HG03103 (cell line): ENCODE data around the gene ALG14.
A peak's percentile ranks its signal among the peaks of the same experiment; 100 is the strongest.
"Not testable (repeated sequence)": the region's sequence is repeated elsewhere in the genome, so short reads cannot be mapped to it uniquely, and the experiment has no call there.

Experiments used
- ATAC-seq: cut with Tn5 transposase; IDR thresholded peaks from one replicate; pipeline ENCODE4 v1.9.1; 2021; ENCODE audit warnings: low read depth; ENCODE audit not compliant: unreplicated experiment

Gene ALG14, protein sequence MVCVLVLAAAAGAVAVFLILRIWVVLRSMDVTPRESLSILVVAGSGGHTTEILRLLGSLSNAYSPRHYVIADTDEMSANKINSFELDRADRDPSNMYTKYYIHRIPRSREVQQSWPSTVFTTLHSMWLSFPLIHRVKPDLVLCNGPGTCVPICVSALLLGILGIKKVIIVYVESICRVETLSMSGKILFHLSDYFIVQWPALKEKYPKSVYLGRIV

DNA sequence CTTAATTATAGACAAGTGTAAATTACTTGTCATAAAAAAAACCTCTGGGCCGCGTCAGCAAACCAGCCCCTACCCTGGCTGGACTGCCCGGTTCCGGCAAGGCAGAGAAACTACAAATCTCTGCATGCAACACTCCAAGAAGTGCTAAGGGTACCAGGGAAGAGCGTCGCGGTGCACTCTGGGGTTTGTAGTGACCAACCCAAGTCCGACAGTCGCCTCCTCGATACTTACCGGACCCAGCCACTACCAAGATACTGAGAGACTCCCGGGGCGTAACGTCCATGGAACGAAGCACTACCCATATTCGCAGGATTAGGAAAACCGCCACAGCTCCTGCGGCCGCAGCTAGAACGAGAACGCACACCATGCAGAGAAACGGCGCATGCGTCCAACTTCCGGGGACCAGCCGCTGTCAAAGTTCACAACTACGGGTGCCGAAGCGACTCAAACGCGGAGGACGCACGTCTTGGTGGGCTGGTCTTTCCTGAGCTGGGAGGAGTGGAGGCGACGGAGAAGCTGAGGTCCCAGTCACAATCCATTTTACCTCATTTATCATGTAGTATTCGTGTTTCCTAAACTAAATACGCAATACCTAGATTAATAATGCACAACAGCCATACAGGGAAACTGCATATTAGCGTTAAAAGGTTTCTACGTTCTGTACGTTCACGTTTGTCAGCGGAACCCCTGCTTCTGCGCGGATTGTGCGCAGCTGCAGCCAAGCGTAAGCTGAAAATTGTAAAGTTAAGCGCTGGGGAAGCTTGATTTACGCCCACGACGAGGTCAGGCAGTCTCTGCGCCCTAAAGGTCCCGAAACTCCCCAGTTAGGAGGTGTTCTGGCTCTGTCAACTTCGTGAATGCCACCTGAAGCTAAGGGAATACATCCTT, at the start of gene ALG14:
Gene ALG14 (minus strand): TSS at position 420 of the 888 bp plus-strand sequence. CDS start 53 bp downstream, at position 367.
- ATAC-seq = peak; percentile 94

DNA sequence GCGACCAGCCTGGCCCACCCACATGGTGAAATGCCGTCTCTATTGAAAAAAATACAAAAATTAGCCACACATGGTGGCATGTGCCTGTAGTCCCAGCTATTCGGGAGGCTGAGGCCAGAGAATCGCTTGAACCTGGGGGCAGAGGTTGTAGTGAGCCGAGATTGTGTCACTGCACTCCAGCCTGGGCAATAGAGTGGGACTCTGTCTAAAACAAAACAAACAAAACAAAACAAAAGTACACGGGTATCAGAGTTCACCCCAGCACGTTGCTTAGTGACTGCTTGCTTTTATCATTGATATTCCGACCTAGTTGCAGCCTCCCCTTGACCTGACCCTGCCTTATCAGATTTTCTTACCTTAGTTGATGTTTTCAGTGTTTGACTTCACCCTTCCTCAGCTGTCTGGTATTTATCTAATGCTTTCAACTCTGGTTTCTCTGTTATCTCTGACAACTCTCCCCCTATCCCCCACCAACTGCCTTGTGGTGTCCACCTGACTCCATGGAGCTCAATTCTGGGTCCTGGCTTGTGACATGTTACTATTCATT, 49.5 kb upstream of the ALG14 start:
- no peak for ATAC-seq

DNA sequence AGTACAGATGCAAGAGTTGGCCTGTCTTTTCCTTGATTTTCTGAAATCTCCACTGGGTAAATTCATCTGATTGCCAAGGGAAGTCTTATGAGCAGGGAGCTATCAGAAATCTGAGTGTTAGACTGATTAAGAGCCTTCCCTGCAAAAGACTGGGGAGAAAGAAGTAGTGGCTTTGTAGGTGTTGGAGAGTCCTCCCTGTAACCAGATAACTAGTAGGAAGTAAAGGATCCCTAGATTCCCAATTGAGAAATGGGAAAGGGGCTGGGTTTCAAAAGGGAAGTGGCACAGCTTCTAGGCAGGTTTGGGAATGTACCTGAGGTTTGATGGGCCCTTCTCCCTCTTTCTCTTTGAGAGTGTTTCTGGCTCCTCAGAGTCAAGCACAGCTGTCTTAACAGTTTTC, 46.5 kb upstream of the ALG14 start:
- no peak for ATAC-seq

DNA sequence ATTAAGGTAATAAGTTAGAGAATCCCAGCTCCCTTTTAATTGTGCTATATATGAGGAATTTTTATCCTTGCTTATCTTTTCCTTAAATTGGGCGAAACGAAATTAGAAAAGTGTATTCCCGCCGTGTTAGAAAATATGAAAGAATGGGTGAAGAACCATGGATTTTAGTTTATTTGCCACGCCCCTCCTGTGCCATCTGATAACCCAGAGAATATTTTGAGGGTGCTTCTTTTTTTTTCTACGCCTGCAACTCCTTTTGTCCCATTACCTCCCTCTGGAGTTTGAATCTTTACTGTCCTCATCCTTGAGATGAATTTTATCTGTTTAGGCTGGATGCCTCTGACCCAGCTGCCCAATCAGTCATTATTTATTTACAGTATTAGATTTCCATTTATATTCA, 46.0 kb upstream of the ALG14 start:
- no peak for ATAC-seq

DNA sequence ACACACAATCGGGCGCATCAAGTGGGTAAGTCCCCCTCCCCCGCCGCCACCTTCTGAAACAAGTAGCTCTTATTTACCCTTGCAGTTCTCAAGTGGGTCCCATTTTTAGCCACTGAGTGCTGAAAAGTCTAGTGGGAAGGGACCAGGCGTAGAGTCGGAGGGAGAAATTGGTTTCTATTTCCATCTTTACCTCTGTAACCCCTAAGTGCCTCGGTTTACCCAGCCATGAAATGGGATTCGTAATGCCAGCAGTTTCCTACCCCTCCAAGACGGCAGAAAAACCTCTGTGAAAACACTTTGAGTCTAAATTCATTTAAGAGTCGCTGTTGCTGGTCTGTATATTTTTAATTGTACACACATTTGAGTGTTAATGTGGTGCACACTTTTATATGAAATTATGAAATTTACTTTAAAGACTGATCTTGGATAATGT, 45.3 kb upstream of the ALG14 start:
- no peak for ATAC-seq

- ATAC-seq = peak; percentile 44
Observed at GRCh38 chr1:95117207-95118066, 44.7 kb upstream of the ALG14 start, which contains the start of gene TLCD4. TSS of gene TLCD4 (plus strand) at chr1:95117355. CDS start at chr1:95143902, 26,547 bp downstream.

GRCh38 chr1:95116580-95117206, 43.9 kb upstream of the ALG14 start:
- peak; percentile 62 for ATAC-seq

DNA sequence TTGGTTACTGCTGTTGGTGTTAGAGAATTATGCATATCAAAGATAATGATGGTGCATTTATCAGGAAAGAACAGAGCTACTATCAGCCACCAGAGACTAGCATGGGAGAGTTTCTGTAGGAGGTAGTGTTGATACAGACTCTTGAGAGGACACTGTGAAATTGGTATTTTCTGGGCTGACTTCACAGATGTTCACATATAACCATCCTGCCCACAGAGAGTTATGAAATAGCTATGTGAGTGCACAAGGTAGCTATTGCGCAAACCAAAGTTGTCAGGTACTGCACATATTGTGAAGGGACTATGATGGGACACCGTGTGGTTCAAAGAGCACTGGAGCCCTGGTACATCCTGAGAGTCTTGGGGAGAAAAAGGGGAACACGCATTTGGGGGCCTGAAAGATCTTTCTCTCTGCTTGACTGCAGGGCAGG, 43.0 kb upstream of the ALG14 start:
- no peak for ATAC-seq

GRCh38 chr1:95113684-95114083, 40.9 kb upstream of the ALG14 start:
- no peak for ATAC-seq

- ATAC-seq = no peak
Observed at GRCh38 chr1:95111014-95111413, 38.3 kb upstream of the ALG14 start.

- no peak for ATAC-seq
Observed at GRCh38 chr1:95108792-95109191, 36.0 kb upstream of the ALG14 start.

- ATAC-seq = no peak
Observed at GRCh38 chr1:95098196-95098595, 25.4 kb upstream of the ALG14 start.

DNA sequence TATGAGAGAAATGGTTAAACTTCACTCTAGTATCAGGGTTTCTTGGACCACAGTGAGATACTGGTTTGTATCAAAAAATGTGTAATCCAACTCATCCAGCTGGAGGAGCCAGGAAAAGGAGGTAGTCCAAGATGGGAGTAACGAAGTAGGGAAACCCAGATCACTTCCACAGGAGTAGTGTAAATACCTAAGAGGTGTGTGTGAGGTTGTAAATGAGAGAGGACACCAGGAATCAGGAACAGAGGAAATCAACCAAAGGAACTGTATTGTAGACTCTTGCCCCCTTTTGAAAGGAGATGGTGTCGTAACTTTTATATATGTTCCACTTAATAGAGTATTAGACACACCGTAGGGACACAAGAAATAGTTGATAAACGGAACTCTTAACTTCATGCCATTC, 24.7 kb upstream of the ALG14 start:
- no peak for ATAC-seq

- ATAC-seq = peak; percentile 25
Observed at GRCh38 chr1:95096218-95096841, 23.6 kb upstream of the ALG14 start.

DNA sequence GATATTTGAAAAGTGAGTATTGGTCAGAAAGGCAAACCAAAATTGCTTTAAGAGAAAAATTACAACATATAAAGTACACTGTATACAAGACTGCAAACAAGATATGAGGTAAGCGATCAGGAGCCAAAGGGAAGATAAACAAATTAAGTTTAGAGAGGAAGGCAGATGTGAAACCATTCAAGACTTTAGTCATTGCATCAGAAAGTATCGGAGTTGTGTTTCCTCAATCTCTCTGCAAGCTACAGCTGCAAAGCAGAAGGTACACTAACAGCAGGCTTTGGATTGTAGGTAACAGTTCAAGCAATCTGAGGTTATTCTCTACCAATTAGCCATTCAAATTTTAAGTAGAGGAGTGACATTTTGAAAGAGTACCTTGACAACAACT, 23.1 kb upstream of the ALG14 start:
- ATAC-seq = peak; percentile 95

GRCh38 chr1:95094923-95095322, 22.2 kb upstream of the ALG14 start:
- peak; percentile 33 for ATAC-seq

DNA sequence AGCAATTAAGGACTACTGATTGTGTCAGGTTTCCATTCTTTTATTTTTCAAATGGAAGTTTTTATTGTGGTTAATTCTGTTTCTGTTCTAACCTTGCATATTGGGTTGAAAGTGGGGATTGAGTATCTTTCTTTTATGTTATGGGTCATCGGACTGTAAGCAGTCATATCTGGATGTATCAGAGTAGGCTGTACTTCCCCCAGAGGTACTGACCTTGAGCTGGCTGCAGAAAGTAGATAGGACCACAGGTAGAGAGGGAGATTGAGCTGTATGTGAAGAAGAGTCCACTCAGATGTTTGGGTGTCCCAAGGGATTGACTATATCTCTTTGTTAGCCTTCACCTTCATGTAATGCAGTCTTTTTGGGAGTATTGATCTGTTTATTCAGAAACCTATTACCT, 20.5 kb upstream of the ALG14 start:
- no peak for ATAC-seq

- ATAC-seq = not testable (repeated sequence)
Observed at GRCh38 chr1:95092891-95093290, 20.1 kb upstream of the ALG14 start.

DNA sequence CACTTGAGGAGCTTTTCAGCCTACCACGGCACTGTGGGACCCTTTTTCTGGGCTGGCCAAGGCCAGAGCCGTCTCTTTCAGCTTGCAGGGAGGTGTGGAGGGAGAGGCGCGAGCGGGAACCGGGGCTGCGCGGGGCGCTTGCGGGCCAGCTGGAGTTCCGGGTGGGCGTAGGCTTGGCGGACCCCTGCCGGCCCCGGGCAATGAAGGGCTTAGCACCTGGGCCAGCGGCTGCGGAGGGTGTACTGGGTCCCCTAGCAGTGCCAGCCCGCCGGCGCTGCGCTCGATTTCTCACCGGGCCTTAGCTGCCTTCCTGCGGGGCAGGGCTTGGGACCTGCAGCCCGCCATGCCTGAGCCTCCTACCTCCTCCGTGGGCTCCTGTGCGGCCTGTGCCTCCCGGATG, 18.5 kb upstream of the ALG14 start:
- not testable (repeated sequence) for ATAC-seq
